Parathyroid adenoma (tissue), 2 donors: ENCODE results near the gene SNX25.

Source experiments
- H2AFZ ChIP-seq: fragments of 300-600 bp; sonication (generic); one replicate; pipeline ENCODE4 v1.7.0; 2017; ENCODE audit warnings: antibody characterized with exemption, mild to moderate bottlenecking
- H3K27ac ChIP-seq: fragments of 300-600 bp; sonication (generic); one replicate; pipeline ENCODE4 v1.7.0; 2017
- H3K27me3 ChIP-seq: fragments of 300-600 bp; sonication (generic); one replicate; pipeline ENCODE4 v1.7.0; 2017; ENCODE audit warnings: low read length; ENCODE audit not compliant: control insufficient read depth, insufficient read depth
- H3K36me3 ChIP-seq: fragments of 300-600 bp; sonication (generic); one replicate; pipeline ENCODE4 v1.7.0; 2017; ENCODE audit warnings: low read length; ENCODE audit not compliant: control insufficient read depth, insufficient read depth
- H3K4me1 ChIP-seq: fragments of 300-600 bp; sonication (generic); one replicate; pipeline ENCODE4 v1.7.0; 2017; ENCODE audit warnings: control low read depth
- H3K4me2 ChIP-seq: fragments of 300-600 bp; sonication (generic); one replicate; pipeline ENCODE4 v1.7.0; 2017; ENCODE audit warnings: low read length
- H3K4me3 ChIP-seq: fragments of 300-600 bp; sonication (generic); one replicate; pipeline ENCODE4 v1.7.0; 2017; ENCODE audit warnings: low read depth, low read length
- H3K79me2 ChIP-seq: fragments of 300-600 bp; sonication (generic); one replicate; pipeline ENCODE4 v1.7.0; 2017; ENCODE audit warnings: control low read depth
- H3K9ac ChIP-seq: fragments of 300-600 bp; sonication (generic); one replicate; pipeline ENCODE4 v1.7.0; 2017; ENCODE audit warnings: mild to moderate bottlenecking
- H3K9me3 ChIP-seq: fragments of 300-600 bp; sonication (generic); one replicate; pipeline ENCODE4 v1.7.0; 2017; ENCODE audit warnings: low read length; ENCODE audit not compliant: control insufficient read depth
- TF ChIP-seq, protein P1 (sequence below): fragments of 300-600 bp; sonication (generic); IDR thresholded peaks from one replicate; pipeline ENCODE4 v1.7.0; 2017; ENCODE audit warnings: antibody characterized with exemption, mild to moderate bottlenecking
- donor health status: primary hyperparathyroidism.

SNX25 gene

DNA sequence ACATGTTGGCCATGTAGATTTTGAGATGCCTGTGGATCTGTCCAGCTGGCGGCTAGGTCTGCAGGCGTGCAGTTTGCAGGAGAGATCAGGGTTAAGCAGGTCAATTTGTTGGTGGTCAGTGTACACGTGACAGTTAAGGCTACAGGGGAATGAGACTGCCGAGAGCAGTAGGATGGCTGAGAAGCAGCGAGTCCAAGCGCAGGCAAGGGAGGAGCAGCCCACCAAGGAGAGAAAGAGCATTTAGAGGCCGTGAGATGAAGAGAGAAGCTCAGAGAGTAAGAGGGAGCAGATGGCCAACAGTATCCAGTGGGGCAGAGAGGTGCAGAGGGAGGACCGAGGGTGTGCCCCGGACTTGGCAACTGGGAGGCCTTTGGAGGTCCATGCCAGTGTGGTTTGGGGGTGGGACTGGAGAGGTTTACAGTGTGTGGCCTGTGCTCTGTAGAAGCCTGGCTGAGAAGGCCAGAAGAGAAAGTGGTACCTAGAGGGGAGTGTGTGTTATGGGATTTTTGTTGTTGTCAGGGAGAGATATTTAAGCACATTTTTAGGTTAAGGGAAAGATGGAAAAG is 18.4 kb downstream of the SNX25 start:
- H3K4me2 ChIP-seq, result no peak overlapping the region
- no peak overlapping the region for H2AFZ ChIP-seq
- peaks cover 5% of the 10 kb centered on the region for H3K79me2 ChIP-seq
- no peak overlapping the region for H3K9ac ChIP-seq
- H3K9me3 ChIP-seq, result no peaks in the 10 kb centered on the region
- H3K4me3 ChIP-seq, result no peak overlapping the region
- H3K27ac ChIP-seq, result no peak overlapping the region
- no peaks in the 10 kb centered on the region for H3K36me3 ChIP-seq
- no peaks in the 10 kb centered on the region for H3K27me3 ChIP-seq
- H3K4me1 ChIP-seq, result peaks cover 2% of the 10 kb centered on the region
- TF ChIP-seq, protein P1, sequence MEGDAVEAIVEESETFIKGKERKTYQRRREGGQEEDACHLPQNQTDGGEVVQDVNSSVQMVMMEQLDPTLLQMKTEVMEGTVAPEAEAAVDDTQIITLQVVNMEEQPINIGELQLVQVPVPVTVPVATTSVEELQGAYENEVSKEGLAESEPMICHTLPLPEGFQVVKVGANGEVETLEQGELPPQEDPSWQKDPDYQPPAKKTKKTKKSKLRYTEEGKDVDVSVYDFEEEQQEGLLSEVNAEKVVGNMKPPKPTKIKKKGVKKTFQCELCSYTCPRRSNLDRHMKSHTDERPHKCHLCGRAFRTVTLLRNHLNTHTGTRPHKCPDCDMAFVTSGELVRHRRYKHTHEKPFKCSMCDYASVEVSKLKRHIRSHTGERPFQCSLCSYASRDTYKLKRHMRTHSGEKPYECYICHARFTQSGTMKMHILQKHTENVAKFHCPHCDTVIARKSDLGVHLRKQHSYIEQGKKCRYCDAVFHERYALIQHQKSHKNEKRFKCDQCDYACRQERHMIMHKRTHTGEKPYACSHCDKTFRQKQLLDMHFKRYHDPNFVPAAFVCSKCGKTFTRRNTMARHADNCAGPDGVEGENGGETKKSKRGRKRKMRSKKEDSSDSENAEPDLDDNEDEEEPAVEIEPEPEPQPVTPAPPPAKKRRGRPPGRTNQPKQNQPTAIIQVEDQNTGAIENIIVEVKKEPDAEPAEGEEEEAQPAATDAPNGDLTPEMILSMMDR, result no peak

DNA sequence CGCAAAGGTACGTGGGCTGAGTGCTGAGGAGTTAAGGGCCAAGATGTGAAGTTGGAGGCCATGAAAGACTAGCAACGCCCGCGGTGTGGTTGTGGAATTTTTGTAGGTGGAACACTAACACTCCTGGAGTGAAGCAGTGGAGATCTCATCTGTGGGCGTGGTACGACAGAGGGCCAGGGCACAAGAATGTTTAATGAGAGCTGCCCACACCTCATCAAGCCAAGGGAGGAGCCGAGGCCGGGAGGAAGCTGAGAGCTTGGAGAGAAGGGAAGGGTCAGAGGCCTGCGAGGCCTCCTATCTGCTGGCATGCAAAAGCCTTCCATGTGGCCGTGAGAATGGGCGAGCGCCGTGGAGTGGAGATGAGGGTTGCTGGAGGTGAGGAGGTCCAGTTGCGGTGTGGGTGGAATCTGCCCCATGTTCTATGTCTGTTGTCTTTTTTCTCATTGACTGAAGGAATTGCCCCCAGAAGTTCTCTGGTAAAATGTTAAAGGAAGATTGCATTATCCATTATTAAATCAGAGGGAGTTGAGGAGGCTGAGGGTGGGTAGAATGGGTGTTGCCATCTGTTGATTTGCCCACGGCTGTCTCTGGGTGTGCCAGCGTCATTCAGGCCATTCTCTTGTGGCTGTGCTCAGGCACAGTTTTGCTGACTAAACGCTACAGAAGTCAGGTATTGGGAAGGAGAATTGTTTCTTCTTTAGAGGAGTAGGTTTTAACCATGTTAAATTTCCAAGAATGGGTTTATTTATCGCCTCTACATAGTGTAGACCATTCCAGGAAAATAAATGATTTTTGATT is 19.8 kb downstream of the SNX25 start:
- H3K27me3 ChIP-seq, result no peaks in the 10 kb centered on the region
- TF ChIP-seq, protein P1, result no peak
- peaks cover 5% of the 10 kb centered on the region for H3K79me2 ChIP-seq
- H3K36me3 ChIP-seq, result no peaks in the 10 kb centered on the region
- H3K9me3 ChIP-seq, result no peaks in the 10 kb centered on the region
- peaks cover 2% of the 10 kb centered on the region for H3K4me1 ChIP-seq
- H3K9ac ChIP-seq, result no peak overlapping the region
- H3K4me3 ChIP-seq, result no peak overlapping the region
- H3K4me2 ChIP-seq, result no peak overlapping the region
- H2AFZ ChIP-seq, result no peak overlapping the region
- H3K27ac ChIP-seq, result no peak overlapping the region

DNA sequence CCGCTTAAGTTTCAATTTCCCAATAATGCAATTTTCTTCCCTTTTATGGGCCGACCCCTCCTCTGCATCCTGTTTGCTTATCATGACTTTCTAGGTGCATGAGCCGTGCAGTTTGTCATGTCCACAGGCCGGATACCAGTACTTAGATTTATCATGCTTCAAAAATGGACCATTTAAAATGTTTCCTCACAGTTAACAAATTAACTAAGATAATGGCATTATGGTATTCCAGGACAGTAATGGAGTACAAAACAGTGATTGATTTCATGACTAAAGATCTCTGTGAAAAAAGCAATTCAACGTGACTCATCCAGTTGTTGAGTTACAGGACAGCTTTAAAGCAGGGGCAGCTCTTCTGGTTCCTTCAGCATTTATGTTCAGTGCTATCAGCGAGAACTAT is 23.0 kb downstream of the SNX25 start:
- no peak overlapping the region for H3K9ac ChIP-seq
- TF ChIP-seq, protein P1, result no peak
- H3K4me1 ChIP-seq, result peaks cover 2% of the 10 kb centered on the region
- H3K9me3 ChIP-seq, result no peaks in the 10 kb centered on the region
- H3K27ac ChIP-seq, result no peak overlapping the region
- no peaks in the 10 kb centered on the region for H3K27me3 ChIP-seq
- H2AFZ ChIP-seq, result no peak overlapping the region
- H3K79me2 ChIP-seq, result peaks cover under 1% of the 10 kb centered on the region
- no peaks in the 10 kb centered on the region for H3K36me3 ChIP-seq
- H3K4me2 ChIP-seq, result no peak overlapping the region
- H3K4me3 ChIP-seq, result no peak overlapping the region

DNA sequence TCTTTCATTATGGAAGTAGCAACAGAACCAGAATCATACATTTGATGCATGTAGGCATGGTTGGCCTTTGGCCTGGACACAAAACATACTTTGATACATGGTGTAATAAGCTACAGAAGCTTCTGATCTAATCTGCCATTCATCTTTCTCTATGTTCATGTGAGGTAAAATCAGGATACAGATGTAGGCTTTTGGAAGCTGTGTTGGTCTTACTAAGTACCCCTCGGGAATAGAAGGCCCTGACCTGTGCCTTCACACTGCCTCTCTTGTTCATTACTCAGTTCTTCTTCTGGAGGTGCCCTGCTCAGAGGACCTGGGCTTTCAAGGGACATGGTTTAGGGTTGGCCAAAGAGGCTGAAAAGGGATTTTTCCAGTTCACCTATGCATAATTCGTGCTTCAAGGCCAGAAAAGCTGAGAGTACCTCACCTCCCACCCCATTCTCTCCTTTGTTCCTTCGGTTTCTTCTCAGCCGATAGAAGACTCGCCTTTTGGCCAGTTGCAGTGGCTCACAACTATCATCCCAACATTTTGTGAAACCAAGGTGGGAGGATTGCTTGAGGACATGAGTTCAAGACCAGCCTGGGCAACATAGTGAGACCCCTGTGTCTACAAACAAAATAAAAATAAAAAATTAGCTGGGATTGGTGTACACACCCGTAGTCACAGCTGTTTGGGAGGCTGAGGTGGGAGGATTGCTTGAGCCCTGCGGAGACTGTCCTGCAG is 25.9 kb downstream of the SNX25 start:
- Histone ChIP-seq H3K27me3 (no peaks in the 10 kb centered on the region), H3K9me3 (no peaks in the 10 kb centered on the region), H3K36me3 (no peaks in the 10 kb centered on the region), H2AFZ (no peak overlapping the region), H3K79me2 (peaks cover 3% of the 10 kb centered on the region), H3K4me2 (no peak overlapping the region), H3K4me3 (no peak overlapping the region), H3K4me1 (no peaks in the 10 kb centered on the region), H3K9ac (no peak overlapping the region), H3K27ac (no peak overlapping the region)
- TF ChIP-seq, protein P1, result no peak
